Left ventricle myocardium inferior (tissue), 1 donor: Measurements from ENCODE around the gene NAB2. TPM values are rescaled to one million over a fixed set of nuclear protein-coding genes. Genes with fewer than 3 reads are reported as not detected.

Experiments used
- DNase-seq: peaks from one replicate; pipeline ENCODE4 v3.0.0-alpha.2; 2020
- H3K27ac ChIP-seq: fragments of 200-600 bp; replicated peaks from 2 replicates; pipeline ENCODE4 v1.8.0; 2021
- H3K27me3 ChIP-seq: fragments of 200-600 bp; 2 replicates; pipeline ENCODE4 v1.8.0; 2021; ENCODE audit warnings: low read depth
- H3K36me3 ChIP-seq: fragments of 200-600 bp; 2 replicates; pipeline ENCODE4 v1.8.0; 2021
- H3K4me1 ChIP-seq: fragments of 200-600 bp; 2 replicates; pipeline ENCODE4 v1.8.0; 2021
- H3K4me3 ChIP-seq: fragments of 200-600 bp; 2 replicates; pipeline ENCODE4 v1.8.0; 2021; ENCODE audit warnings: mild to moderate bottlenecking, moderate library complexity
- H3K9me3 ChIP-seq: fragments of 200-600 bp; replicated peaks from 2 replicates; pipeline ENCODE4 v1.8.0; 2021
- intact Hi-C: fragments of 100-400 bp; cut with micrococcal nuclease; formaldehyde crosslinking; loops from one replicate; pipeline ENCODE4 v1.11.0; 2022
- total RNA-seq: library from RNA; stranded (reverse); fragmentation: NEBNext Ultra II Directional; extraction: Animal tissue kit (Norgen Biotek cat#: 25700); gene quantifications from one replicate; pipeline ENCODE4 v1.2.1, GENCODE V29; 2021
- TF ChIP-seq, protein P1 (sequence below): fragments of 200-600 bp; IDR thresholded peaks from 2 replicates; pipeline ENCODE4 v1.8.0; 2021; ENCODE audit warnings: antibody characterized with exemption, mild to moderate bottlenecking, borderline replicate concordance
- donor health status: DM: no; HTN: yes; CAD: no; lungs with severe emphysema.

The NAB2 gene
- total RNA-seq, 1 donor from 2014 or later = 10.1 TPM

- DNase-seq = no peak
- Histone ChIP-seq H3K36me3 (peaks cover 8% of the 10 kb centered on the region), H3K9me3 (no peaks in the 10 kb centered on the region), H3K4me3 (peak overlapping the region; percentile 91), H3K27ac (peak overlapping the region; percentile 99), H3K27me3 (no peaks in the 10 kb centered on the region), H3K4me1 (peaks cover 100% of the 10 kb centered on the region)
- intact Hi-C loops = no loop called here
- TF ChIP-seq, protein P1, sequence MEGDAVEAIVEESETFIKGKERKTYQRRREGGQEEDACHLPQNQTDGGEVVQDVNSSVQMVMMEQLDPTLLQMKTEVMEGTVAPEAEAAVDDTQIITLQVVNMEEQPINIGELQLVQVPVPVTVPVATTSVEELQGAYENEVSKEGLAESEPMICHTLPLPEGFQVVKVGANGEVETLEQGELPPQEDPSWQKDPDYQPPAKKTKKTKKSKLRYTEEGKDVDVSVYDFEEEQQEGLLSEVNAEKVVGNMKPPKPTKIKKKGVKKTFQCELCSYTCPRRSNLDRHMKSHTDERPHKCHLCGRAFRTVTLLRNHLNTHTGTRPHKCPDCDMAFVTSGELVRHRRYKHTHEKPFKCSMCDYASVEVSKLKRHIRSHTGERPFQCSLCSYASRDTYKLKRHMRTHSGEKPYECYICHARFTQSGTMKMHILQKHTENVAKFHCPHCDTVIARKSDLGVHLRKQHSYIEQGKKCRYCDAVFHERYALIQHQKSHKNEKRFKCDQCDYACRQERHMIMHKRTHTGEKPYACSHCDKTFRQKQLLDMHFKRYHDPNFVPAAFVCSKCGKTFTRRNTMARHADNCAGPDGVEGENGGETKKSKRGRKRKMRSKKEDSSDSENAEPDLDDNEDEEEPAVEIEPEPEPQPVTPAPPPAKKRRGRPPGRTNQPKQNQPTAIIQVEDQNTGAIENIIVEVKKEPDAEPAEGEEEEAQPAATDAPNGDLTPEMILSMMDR = no peak
Measured at GRCh38 chr12:57134949-57135348, 46.0 kb downstream of the NAB2 start.

GRCh38 chr12:57135527-57136326 lies 46.8 kb downstream of the NAB2 start:
- Histone ChIP-seq H3K9me3 (no peaks in the 10 kb centered on the region), H3K4me3 (peak overlapping the region; percentile 91), H3K36me3 (peaks cover 16% of the 10 kb centered on the region), H3K27me3 (no peaks in the 10 kb centered on the region), H3K27ac (peak overlapping the region; percentile 99), H3K4me1 (peaks cover 100% of the 10 kb centered on the region)
- intact Hi-C loops = no loop called here
- TF ChIP-seq, protein P1 = no peak
- peak; percentile 81 for DNase-seq

DNA sequence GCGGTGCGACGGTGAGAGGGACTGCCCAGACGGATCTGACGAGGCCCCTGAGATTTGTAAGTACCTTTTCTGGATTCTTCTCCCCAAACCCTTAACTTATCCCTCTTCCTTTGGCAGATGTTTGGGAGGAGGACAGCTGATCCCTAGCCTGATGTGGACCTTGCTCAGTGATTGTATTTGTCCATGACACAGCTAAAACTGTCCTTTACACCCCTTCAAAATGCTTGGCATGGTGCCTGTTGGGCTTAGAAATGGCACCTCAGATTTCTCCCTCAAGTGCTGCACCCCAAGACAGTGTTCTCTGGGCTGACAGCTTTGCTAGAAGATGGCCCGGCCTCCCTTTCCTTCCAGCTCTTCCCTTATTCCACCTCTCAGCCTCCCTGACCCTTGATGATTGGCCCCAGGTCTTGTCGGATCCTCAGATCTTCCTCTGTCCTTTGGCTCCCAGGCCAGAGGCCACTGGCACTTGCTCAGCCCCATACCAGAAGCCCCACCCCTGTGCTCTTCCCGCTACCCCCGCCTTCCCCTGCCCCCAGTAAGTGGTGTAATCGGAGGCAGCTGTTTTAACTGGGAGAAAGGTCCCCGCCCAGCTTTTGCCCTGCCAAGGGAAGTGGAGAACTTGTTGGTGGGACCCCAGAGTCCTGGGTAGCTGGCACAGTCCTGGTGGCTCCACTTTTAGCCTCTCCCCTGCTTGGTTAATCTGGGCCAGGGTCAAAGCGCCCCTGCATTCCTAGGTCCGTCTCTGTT lies 49.8 kb downstream of the NAB2 start:
- peak overlapping the region; percentile 99 for H3K27ac ChIP-seq
- intact Hi-C loops = no loop called here
- TF ChIP-seq, protein P1 = no peak
- no peaks in the 10 kb centered on the region for H3K9me3 ChIP-seq
- no peaks in the 10 kb centered on the region for H3K27me3 ChIP-seq
- H3K4me3 ChIP-seq = no peak overlapping the region
- H3K36me3 ChIP-seq = peaks cover 44% of the 10 kb centered on the region
- peak; percentile 88 for DNase-seq
- peaks cover 100% of the 10 kb centered on the region for H3K4me1 ChIP-seq

GRCh38 chr12:57139796-57140649 lies 51.1 kb downstream of the NAB2 start:
- peak overlapping the region; percentile 99 for H3K27ac ChIP-seq

More at GRCh38 chr12:57139796-57140649, 51.1 kb downstream of the NAB2 start:
- Histone ChIP-seq H3K36me3 (peaks cover 57% of the 10 kb centered on the region), H3K4me3 (no peak overlapping the region), H3K4me1 (peaks cover 96% of the 10 kb centered on the region), H3K27me3 (no peaks in the 10 kb centered on the region), H3K9me3 (no peaks in the 10 kb centered on the region)
- intact Hi-C loops = no loop called here
- TF ChIP-seq, protein P1 = no peak
- DNase-seq = no peak
